Astrocyte (in vitro differentiated cells and primary cell): ENCODE results near the gene RALA. TPM values are rescaled to one million over a fixed set of nuclear protein-coding genes. Genes with fewer than 3 reads are reported as not detected.

Experiments used
- DNase-seq: peaks from one replicate; pipeline ENCODE4 v3.0.0-alpha.2; 2010; ENCODE audit warnings: low read depth
- FAIRE-seq: peaks from 2 replicates; lab custom pipeline; 2011; peaks lifted over from hg19 to GRCh38; lab: Jason Lieb, UNC
- H2AFZ ChIP-seq: 2 replicates; pipeline ENCODE4 v1.6.0; 2012; ENCODE audit warnings: low read depth, low read length, inconsistent platforms
- H3K27ac ChIP-seq: 2 replicates; pipeline ENCODE4 v1.5.1; 2011; ENCODE audit warnings: low read depth, low read length, inconsistent platforms
- H3K27me3 ChIP-seq: 2 replicates; pipeline ENCODE4 v1.6.0; 2011; ENCODE audit warnings: low read length, inconsistent platforms; ENCODE audit not compliant: insufficient read depth
- H3K36me3 ChIP-seq: 2 replicates; pipeline ENCODE4 v1.5.1; 2011; ENCODE audit warnings: low read length, inconsistent platforms; ENCODE audit not compliant: insufficient read depth
- H3K4me1 ChIP-seq: 2 replicates; pipeline ENCODE4 v1.5.1; 2011; ENCODE audit warnings: low read length, inconsistent platforms; ENCODE audit not compliant: insufficient read depth
- H3K4me2 ChIP-seq: 2 replicates; pipeline ENCODE4 v1.6.0; 2012; ENCODE audit warnings: low read length, inconsistent platforms
- H3K4me3 ChIP-seq: 2 replicates; pipeline ENCODE4 v1.5.1; 2011; ENCODE audit warnings: low read depth, mild to moderate bottlenecking, low read length, inconsistent platforms; ENCODE audit not compliant: insufficient read depth
- H3K79me2 ChIP-seq: 2 replicates; pipeline ENCODE4 v1.6.0; 2012; ENCODE audit warnings: mild to moderate bottlenecking, low read length, inconsistent platforms; ENCODE audit not compliant: insufficient read depth
- H3K9ac ChIP-seq: 2 replicates; pipeline ENCODE4 v1.6.0; 2012; ENCODE audit warnings: mild to moderate bottlenecking, low read length, inconsistent platforms
- H3K9me3 ChIP-seq: 2 replicates; pipeline ENCODE4 v1.5.1; 2012; ENCODE audit warnings: low read depth, mild to moderate bottlenecking, low read length, inconsistent platforms; ENCODE audit not compliant: insufficient read depth
- H4K20me1 ChIP-seq: 2 replicates; pipeline ENCODE4 v1.6.0; 2012; ENCODE audit warnings: low read length, inconsistent platforms; ENCODE audit not compliant: insufficient read depth
- H3K27ac Mint-ChIP-seq: one replicate; pipeline ENCODE4 v1.8.0; 2021; ENCODE audit warnings: mild to moderate bottlenecking, mixed read lengths; ENCODE audit not compliant: unreplicated experiment
- H3K27me3 Mint-ChIP-seq: one replicate; pipeline ENCODE4 v1.8.0; 2021; ENCODE audit warnings: low read depth, mixed read lengths; ENCODE audit not compliant: unreplicated experiment
- H3K36me3 Mint-ChIP-seq: one replicate; pipeline ENCODE4 v1.8.0; 2021; ENCODE audit warnings: low read depth, mixed read lengths; ENCODE audit not compliant: unreplicated experiment
- H3K4me1 Mint-ChIP-seq: one replicate; pipeline ENCODE4 v1.8.0; 2021; ENCODE audit warnings: low read depth, mixed read lengths; ENCODE audit not compliant: unreplicated experiment
- H3K4me3 Mint-ChIP-seq: one replicate; pipeline ENCODE4 v1.8.0; 2021; ENCODE audit warnings: mild to moderate bottlenecking, moderate library complexity, mixed read lengths; ENCODE audit not compliant: unreplicated experiment
- H3K9me3 Mint-ChIP-seq: one replicate; pipeline ENCODE4 v1.8.0; 2021; ENCODE audit warnings: mild to moderate bottlenecking, mixed read lengths; ENCODE audit not compliant: unreplicated experiment
- CTCF ChIP-seq: IDR thresholded peaks from 2 replicates; pipeline ENCODE4 v1.5.1; 2011; ENCODE audit warnings: low read depth, mild to moderate bottlenecking, inconsistent platforms, low read length, moderate library complexity; ENCODE audit not compliant: insufficient read depth
- EZH2 ChIP-seq: IDR thresholded peaks from 2 replicates; pipeline ENCODE4 v1.6.1; 2012; ENCODE audit warnings: mild to moderate bottlenecking, low read length, inconsistent platforms; ENCODE audit not compliant: insufficient read depth
- total RNA-seq: library from RNA; stranded (reverse); gene quantifications from 2 replicates; pipeline ENCODE4 v1.2.1, GENCODE V29; 2021

RALA gene
- total RNA-seq, 1 donor from 2014 or later, result 70.2 TPM

- H3K9ac ChIP-seq, result peak overlapping the region; percentile 1
- Mint-ChIP-seq H3K4me3 (no peak overlapping the region), H3K36me3 (no peaks in the 10 kb centered on the region), H3K4me1 (peaks cover 18% of the 10 kb centered on the region), H3K27me3 (no peaks in the 10 kb centered on the region), H3K27ac (peak overlapping the region; percentile 55), H3K9me3 (peaks cover 4% of the 10 kb centered on the region)
- H3K4me3 ChIP-seq, result no peak overlapping the region
- no peaks in the 10 kb centered on the region for H3K27me3 ChIP-seq
- no peak overlapping the region for H3K27ac ChIP-seq
- H3K4me1 ChIP-seq, result no peaks in the 10 kb centered on the region
- H3K4me2 ChIP-seq, result peak overlapping the region; percentile 32
- no peak overlapping the region for H2AFZ ChIP-seq
- no peaks in the 10 kb centered on the region for H3K36me3 ChIP-seq
- FAIRE-seq, result peak; percentile 34
- no peaks in the 10 kb centered on the region for H3K79me2 ChIP-seq
- TF ChIP-seq EZH2 (no peak), CTCF (no peak)
- H3K9me3 ChIP-seq, result no peaks in the 10 kb centered on the region
- no peak for DNase-seq
- no peaks in the 10 kb centered on the region for H4K20me1 ChIP-seq
Observed at GRCh38 chr7:39602351-39602750, 21.0 kb upstream of the RALA start.

- H3K4me3 Mint-ChIP-seq, result no peak overlapping the region
- no peak for FAIRE-seq
- Histone ChIP-seq H3K4me2 (no peak overlapping the region), H2AFZ (no peak overlapping the region), H3K79me2 (no peaks in the 10 kb centered on the region), H3K27ac (no peak overlapping the region), H3K4me1 (peaks cover 3% of the 10 kb centered on the region), H3K9me3 (no peaks in the 10 kb centered on the region), H3K27me3 (no peaks in the 10 kb centered on the region), H3K36me3 (no peaks in the 10 kb centered on the region), H4K20me1 (no peaks in the 10 kb centered on the region), H3K4me3 (no peak overlapping the region), H3K9ac (no peak overlapping the region)
- TF ChIP-seq CTCF (no peak), EZH2 (no peak)
- peaks cover 4% of the 10 kb centered on the region for H3K9me3 Mint-ChIP-seq
- DNase-seq, result no peak
- H3K27me3 Mint-ChIP-seq, result no peaks in the 10 kb centered on the region
- H3K36me3 Mint-ChIP-seq, result no peaks in the 10 kb centered on the region
- H3K4me1 Mint-ChIP-seq, result peaks cover 23% of the 10 kb centered on the region
- no peak overlapping the region for H3K27ac Mint-ChIP-seq
Observed at GRCh38 chr7:39603924-39604323, 19.4 kb upstream of the RALA start.

- Histone ChIP-seq H3K9me3 (no peaks in the 10 kb centered on the region), H3K4me2 (peak overlapping the region; percentile 17), H3K27me3 (no peaks in the 10 kb centered on the region), H3K4me1 (peaks cover 15% of the 10 kb centered on the region), H3K4me3 (no peak overlapping the region), H3K9ac (no peak overlapping the region), H3K27ac (peak overlapping the region; percentile 30), H3K79me2 (no peaks in the 10 kb centered on the region), H2AFZ (no peak overlapping the region), H3K36me3 (no peaks in the 10 kb centered on the region), H4K20me1 (no peaks in the 10 kb centered on the region)
- Mint-ChIP-seq H3K4me3 (no peak overlapping the region), H3K9me3 (peaks cover 4% of the 10 kb centered on the region), H3K27ac (no peak overlapping the region), H3K27me3 (peaks cover 2% of the 10 kb centered on the region), H3K36me3 (no peaks in the 10 kb centered on the region), H3K4me1 (peaks cover 28% of the 10 kb centered on the region)
- DNase-seq, result peak; percentile 83
- TF ChIP-seq CTCF, result no peak
- no peak for TF ChIP-seq EZH2
- peak; percentile 68 for FAIRE-seq
Observed at GRCh38 chr7:39605087-39605486, 18.3 kb upstream of the RALA start.
